HepG2 (cell line): ENCODE measurements around the gene PSAPL1. TPM values are rescaled to one million over a fixed set of nuclear protein-coding genes. Genes with fewer than 3 reads are reported as not detected.

Source experiments
- ATAC-seq: fragments of 200-7000 bp; cut with Tn5 transposase; 3 replicates; pipeline ENCODE4 v1.9.1; 2020; ENCODE audit warnings: mild to moderate bottlenecking, moderate library complexity
- BruUV-seq: library from RNA; stranded (reverse); fragments of 400-500 nt; replicated peaks from 2 replicates; lab custom pipeline; 2021; lab: Mats Ljungman, UMichigan
- CTCF ChIA-PET: fragments of 300-600 bp; formaldehyde crosslinking; extraction: SDS; loops from one replicate; lab custom pipeline; 2021; ENCODE audit warnings: low total read pairs, inconsistent platforms, low intra/inter-chr PET ratio; lab: Yijun Ruan, JAX
- POLR2A ChIA-PET: fragments of 350-600 bp; sonication (Branson Sonifier 250); formaldehyde crosslinking; loops from one replicate; lab custom pipeline; 2020; ENCODE audit warnings: antibody characterized with exemption, inconsistent platforms; lab: Yijun Ruan, JAX
- DNase-seq: peaks from one replicate; pipeline ENCODE4 v3.0.0-alpha.2; 2015; ENCODE audit warnings: low spot score
- FAIRE-seq: peaks from 3 replicates; lab custom pipeline; 2011; peaks lifted over from hg19 to GRCh38; lab: Jason Lieb, UNC
- H2AFZ ChIP-seq: one replicate; pipeline ENCODE4 v1.6.1; 2011; ENCODE audit warnings: low read length, inconsistent platforms
- H3K27ac ChIP-seq: fragments of 300-600 bp; 3 replicates; pipeline ENCODE4 v1.8.0; 2011; ENCODE audit warnings: mixed run types, mild to moderate bottlenecking, mixed read lengths, low read length, inconsistent platforms; ENCODE audit not compliant: insufficient read depth; ENCODE audit errors: extremely low read length
- H3K27me3 ChIP-seq, 2 experiments: fragments of 200-600 bp in 1 of 2; 2 replicates in 1 of 2; 3 replicates in 1 of 2; pipeline versions ENCODE4 v1.6.0 to v1.8.0; 2011; ENCODE audit warnings: low read length in 2 of 2, mild to moderate bottlenecking in 2 of 2, moderate library complexity in 2 of 2, inconsistent platforms in 1 of 2; ENCODE audit not compliant: insufficient read depth in 2 of 2, control insufficient read depth in 1 of 2
- H3K36me3 ChIP-seq, 2 experiments: fragments of 200-600 bp in 1 of 2; replicated peaks in 1 of 2; 2 replicates in 1 of 2; 3 replicates in 1 of 2; pipeline versions ENCODE4 v1.5.1 to v1.8.0; 2011; ENCODE audit warnings: low read length in 2 of 2, inconsistent platforms in 1 of 2; ENCODE audit not compliant: insufficient read depth in 2 of 2, control insufficient read depth in 1 of 2
- H3K4me1 ChIP-seq: 2 replicates; pipeline ENCODE4 v1.5.1; 2012; ENCODE audit warnings: low read length, inconsistent platforms; ENCODE audit not compliant: insufficient read depth
- H3K4me2 ChIP-seq: 2 replicates; pipeline ENCODE4 v1.6.0; 2011; ENCODE audit warnings: low read depth, low read length, inconsistent platforms
- H3K4me3 ChIP-seq, 3 experiments: fragments of 200-600 bp in 1 of 3; sonication (generic), shearing (Covaris generic) in 1 of 3; replicated peaks in 1 of 3; 2 replicates each; pipeline ENCODE4 v1.5.1; 2011 to 2016; ENCODE audit warnings: low read length in 3 of 3, inconsistent platforms in 2 of 3, low read depth in 2 of 3, mild to moderate bottlenecking in 2 of 3, control low read depth in 1 of 3, mixed read lengths in 1 of 3; ENCODE audit not compliant: insufficient read depth in 1 of 3
- H3K79me2 ChIP-seq: one replicate; pipeline ENCODE4 v1.6.1; 2011; ENCODE audit warnings: low read length, inconsistent platforms; ENCODE audit not compliant: insufficient read depth
- H3K9ac ChIP-seq: 2 replicates; pipeline ENCODE4 v1.6.0; 2011; ENCODE audit warnings: mild to moderate bottlenecking, low read depth, low read length, inconsistent platforms; ENCODE audit not compliant: insufficient read depth
- H3K9me3 ChIP-seq: 2 replicates; pipeline ENCODE4 v1.5.1; 2012; ENCODE audit warnings: mild to moderate bottlenecking, low read length
- H4K20me1 ChIP-seq: 2 replicates; pipeline ENCODE4 v1.6.0; 2011; ENCODE audit warnings: inconsistent platforms, mild to moderate bottlenecking, low read length, moderate library complexity; ENCODE audit not compliant: insufficient read depth
- HIC2 ChIP-seq: sonication (generic); formaldehyde crosslinking; IDR thresholded peaks from 2 replicates; pipeline ENCODE4 v1.9.0; 2022; ENCODE audit warnings: low read depth, missing genetic modification reagents
- HNRNPH1 ChIP-seq: fragments of 200-400 bp; formaldehyde crosslinking; optimal IDR thresholded peaks from 2 replicates; pipeline ENCODE3; 2017; ENCODE audit warnings: mild to moderate bottlenecking, low read depth, low read length
- IKZF4 ChIP-seq: sonication (generic); formaldehyde crosslinking; IDR thresholded peaks from 2 replicates; pipeline ENCODE4 v1.5.1; 2020; ENCODE audit warnings: borderline replicate concordance, mild to moderate bottlenecking, low read depth, missing genetic modification reagents; ENCODE audit errors: not compliant biosample characterization
- PHF21A ChIP-seq: sonication (generic); formaldehyde crosslinking; IDR thresholded peaks from 2 replicates; pipeline ENCODE4 v1.5.0; 2020; ENCODE audit warnings: mild to moderate bottlenecking, missing genetic modification reagents
- SMAD3 ChIP-seq: sonication (generic); formaldehyde crosslinking; IDR thresholded peaks from 2 replicates; pipeline ENCODE4 v1.4.0; 2020; ENCODE audit warnings: missing genetic modification reagents
- SNAI1 ChIP-seq: sonication (generic); formaldehyde crosslinking; IDR thresholded peaks from 2 replicates; pipeline ENCODE4 v1.5.0; 2020; ENCODE audit warnings: mild to moderate bottlenecking, missing genetic modification reagents, borderline replicate concordance
- WGBS: methylation state at CpG from one replicate; pipeline ENCODE4 v1.1.6; 2017; ENCODE audit warnings: low lambda C conversion rate; 5-methylcytosine and 5-hydroxymethylcytosine counted together
- in situ Hi-C: cut with HindIII; loops from 2 replicates; pipeline ENCODE4 v1.10.0; 2017; ENCODE audit warnings: low pct_unique_long_range_greater_than_20kb; ENCODE audit not compliant: extremely low pct_ligation_motif_present
- intact Hi-C: fragments of 100-400 bp; cut with micrococcal nuclease; formaldehyde crosslinking; loops from one replicate; pipeline ENCODE4 v1.10.0; 2022; ENCODE audit not compliant: unreplicated experiment
- polyA plus RNA-seq, 8 experiments: library from polyadenylated mRNA; depleted of rRNA in 3 of 8; stranded (reverse) in 7 of 8; unstranded in 1 of 8; fragments of >200 nt; fragmentation: Illumina TruSeq in 4 of 8; extraction: Trizol in 4 of 8; gene quantifications; 2 replicates each; pipeline versions ENCODE4 v1.2.1 to v1.2.3, GENCODE V29; 2011 to 2016; ENCODE audit warnings: low read depth in 4 of 8, missing spikeins in 1 of 8, mixed read lengths in 1 of 8; ENCODE audit not compliant: insufficient read depth in 1 of 8
- total RNA-seq, 5 experiments: library from RNA; depleted of rRNA; stranded (reverse); fragments of >200 nt; fragmentation: Illumina TruSeq; extraction: Trizol; gene quantifications; 2 replicates each; pipeline ENCODE4 v1.2.3, GENCODE V29; 2016; ENCODE audit warnings: low read depth in 1 of 5
- TF ChIP-seq, protein P1 (sequence below): sonication (generic); formaldehyde crosslinking; IDR thresholded peaks from 2 replicates; pipeline ENCODE4 v1.5.1; 2020; ENCODE audit warnings: mild to moderate bottlenecking, missing genetic modification reagents, moderate library complexity

PSAPL1 gene
- total and polyA plus RNA-seq, 2 of the 13 experiments (the other 11 are each of a cell fraction or from before 2014, with no cell fraction given) = 0.02 to 0.16 TPM

DNA sequence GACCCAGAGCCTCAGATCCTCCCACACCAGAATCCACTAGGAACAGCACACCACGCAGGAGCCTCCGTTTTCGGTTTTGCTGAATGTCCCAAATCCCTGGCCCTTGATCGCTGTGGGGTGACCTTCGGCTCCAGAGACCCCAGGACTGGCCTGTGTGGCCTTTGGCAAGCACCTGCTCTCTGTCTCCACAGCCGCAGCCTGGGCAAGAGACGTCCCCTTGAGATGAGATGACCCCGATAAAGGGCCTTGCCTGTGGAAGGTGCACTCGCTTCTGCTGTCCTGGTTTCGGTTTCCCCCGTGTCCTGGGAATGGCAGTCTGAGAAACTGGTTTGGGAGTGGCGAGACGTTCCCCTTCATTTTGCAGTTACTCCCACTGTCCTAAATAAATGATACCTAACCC is 9.6 kb downstream of the PSAPL1 start:
- ChIA-PET CTCF (no interaction called here), POLR2A (no interaction called here)
- H3K4me1 ChIP-seq = peaks cover 9% of the 10 kb centered on the region
- DNase-seq (no peak), FAIRE-seq (no peak), ATAC-seq (peak; percentile 18; the same call in 2 of the 3 replicates)
- intact Hi-C loops = no loop called here
- no peak overlapping the region for H3K27ac ChIP-seq
- H3K4me3 ChIP-seq = peak overlapping the region in 1 of 3 experiments; percentile 30; a peak in 1 of 6 replicates
- no peaks in the 10 kb centered on the region for H4K20me1 ChIP-seq
- no TSS peak for BruUV-seq
- H3K79me2 ChIP-seq = no peaks in the 10 kb centered on the region
- 34% methylated on average over 5 of the region's 13 CpGs for WGBS
- peaks cover 14 to 37% of the 10 kb centered on the region in 2 experiments; a peak in 4 of 5 replicates for H3K27me3 ChIP-seq
- H3K9ac ChIP-seq = 0 out of 2 replicates have a peak overlapping the region, but pooled peaks have one; percentile 11
- no peaks in the 10 kb centered on the region for H3K36me3 ChIP-seq
- H3K4me2 ChIP-seq = peak overlapping the region; percentile 61
- no peak for TF ChIP-seq PHF21A (CRISPR knock-in tag)
- TF ChIP-seq, protein P1, sequence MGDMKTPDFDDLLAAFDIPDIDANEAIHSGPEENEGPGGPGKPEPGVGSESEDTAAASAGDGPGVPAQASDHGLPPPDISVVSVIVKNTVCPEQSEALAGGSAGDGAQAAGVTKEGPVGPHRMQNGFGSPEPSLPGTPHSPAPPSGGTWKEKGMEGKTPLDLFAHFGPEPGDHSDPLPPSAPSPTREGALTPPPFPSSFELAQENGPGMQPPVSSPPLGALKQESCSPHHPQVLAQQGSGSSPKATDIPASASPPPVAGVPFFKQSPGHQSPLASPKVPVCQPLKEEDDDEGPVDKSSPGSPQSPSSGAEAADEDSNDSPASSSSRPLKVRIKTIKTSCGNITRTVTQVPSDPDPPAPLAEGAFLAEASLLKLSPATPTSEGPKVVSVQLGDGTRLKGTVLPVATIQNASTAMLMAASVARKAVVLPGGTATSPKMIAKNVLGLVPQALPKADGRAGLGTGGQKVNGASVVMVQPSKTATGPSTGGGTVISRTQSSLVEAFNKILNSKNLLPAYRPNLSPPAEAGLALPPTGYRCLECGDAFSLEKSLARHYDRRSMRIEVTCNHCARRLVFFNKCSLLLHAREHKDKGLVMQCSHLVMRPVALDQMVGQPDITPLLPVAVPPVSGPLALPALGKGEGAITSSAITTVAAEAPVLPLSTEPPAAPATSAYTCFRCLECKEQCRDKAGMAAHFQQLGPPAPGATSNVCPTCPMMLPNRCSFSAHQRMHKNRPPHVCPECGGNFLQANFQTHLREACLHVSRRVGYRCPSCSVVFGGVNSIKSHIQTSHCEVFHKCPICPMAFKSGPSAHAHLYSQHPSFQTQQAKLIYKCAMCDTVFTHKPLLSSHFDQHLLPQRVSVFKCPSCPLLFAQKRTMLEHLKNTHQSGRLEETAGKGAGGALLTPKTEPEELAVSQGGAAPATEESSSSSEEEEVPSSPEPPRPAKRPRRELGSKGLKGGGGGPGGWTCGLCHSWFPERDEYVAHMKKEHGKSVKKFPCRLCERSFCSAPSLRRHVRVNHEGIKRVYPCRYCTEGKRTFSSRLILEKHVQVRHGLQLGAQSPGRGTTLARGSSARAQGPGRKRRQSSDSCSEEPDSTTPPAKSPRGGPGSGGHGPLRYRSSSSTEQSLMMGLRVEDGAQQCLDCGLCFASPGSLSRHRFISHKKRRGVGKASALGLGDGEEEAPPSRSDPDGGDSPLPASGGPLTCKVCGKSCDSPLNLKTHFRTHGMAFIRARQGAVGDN = peak; percentile 22; the same call in 1 of the 2 replicates
- no peaks in the 10 kb centered on the region for H3K9me3 ChIP-seq
- in situ Hi-C loops = no loop called here
- no peak overlapping the region for H2AFZ ChIP-seq

GRCh38 chr4:7424553-7425111 is 10.1 kb downstream of the PSAPL1 start:
- BruUV-seq = no TSS peak
- H3K4me1 ChIP-seq = peaks cover 9% of the 10 kb centered on the region
- H3K9ac ChIP-seq = no peak overlapping the region
- H3K4me3 ChIP-seq = peak overlapping the region in 1 of 3 experiments; percentile 30; a peak in 1 of 6 replicates
- H3K27me3 ChIP-seq = peaks cover 13 to 37% of the 10 kb centered on the region in 2 experiments; a peak in 4 of 5 replicates
- peak overlapping the region; percentile 61; the same call in 1 of the 2 replicates for H3K4me2 ChIP-seq
- no peaks in the 10 kb centered on the region for H4K20me1 ChIP-seq
- ChIA-PET CTCF (no interaction called here), POLR2A (no interaction called here)
- in situ Hi-C loops = no loop called here
- intact Hi-C loops = no loop called here
- H2AFZ ChIP-seq = no peak overlapping the region
- no peaks in the 10 kb centered on the region for H3K36me3 ChIP-seq
- H3K79me2 ChIP-seq = no peaks in the 10 kb centered on the region
- FAIRE-seq (no peak), DNase-seq (no peak), ATAC-seq (peak; percentile 46)
- no peak overlapping the region for H3K27ac ChIP-seq
- H3K9me3 ChIP-seq = no peaks in the 10 kb centered on the region
- WGBS = no CpG with 5 or more reads among the region's 18 CpGs
- TF ChIP-seq HNRNPH1 (no peak), SNAI1 (no peak), SMAD3 (CRISPR knock-in tag) (no peak), IKZF4 (CRISPR knock-in tag) (no peak), HIC2 (CRISPR knock-in tag) (peak; percentile 83; the same call in 1 of the 2 replicates)
